LNCaP clone FGC (cell line): ENCODE results near the gene PAX9.
"Not testable (repeated sequence)": the region's sequence is repeated elsewhere in the genome, so short reads cannot be mapped to it uniquely, and the experiment has no call there.

Source experiments
- DNase-seq: peaks from one replicate; pipeline ENCODE4 v3.0.0-alpha.2; 2011; ENCODE audit warnings: low read depth
- H3K4me3 ChIP-seq: 2 replicates; pipeline ENCODE4 v1.5.1; 2011; ENCODE audit warnings: mild to moderate bottlenecking, low read depth, low read length, control low read depth
- TF ChIP-seq, protein P1 (sequence below): IDR thresholded peaks from 2 replicates; pipeline ENCODE4 v1.5.1; 2012; ENCODE audit warnings: mild to moderate bottlenecking; ENCODE audit not compliant: control insufficient read depth, insufficient read depth; ENCODE audit errors: extremely low read depth

Gene PAX9

DNA sequence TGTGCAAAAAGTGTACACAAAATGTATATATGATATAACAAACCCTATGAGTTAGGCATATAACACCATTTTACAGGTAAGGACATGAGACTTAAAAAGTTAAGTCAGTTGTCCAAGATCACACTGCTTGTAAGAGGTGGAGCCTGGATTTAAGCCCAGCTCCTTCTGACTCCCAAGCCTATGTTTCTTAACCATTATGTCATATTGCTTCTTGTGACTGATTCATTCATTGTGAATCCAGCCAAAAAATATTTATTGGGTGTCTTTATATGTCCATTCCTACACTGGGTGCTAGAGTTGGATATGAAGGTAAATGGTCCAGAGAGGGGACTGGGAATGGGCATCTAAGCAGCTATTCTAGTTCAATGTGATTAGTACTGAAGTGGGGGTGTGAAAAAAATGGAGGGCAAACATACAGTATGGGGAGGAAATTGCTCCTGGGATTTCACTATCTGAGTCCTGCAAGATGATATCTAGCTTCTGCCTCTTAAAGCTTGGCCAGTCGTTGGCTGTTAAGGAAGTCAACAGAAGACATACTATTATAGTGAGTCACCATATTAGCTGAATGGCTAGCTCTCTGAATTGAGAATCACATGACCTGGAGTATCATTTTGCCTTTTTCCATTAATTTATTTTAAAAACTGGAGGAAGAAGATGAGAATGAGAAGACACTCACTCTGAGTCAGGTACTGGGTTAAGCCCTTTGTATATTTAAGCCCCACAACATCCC is 28.8 kb downstream of the PAX9 start:
- TF ChIP-seq, protein P1, sequence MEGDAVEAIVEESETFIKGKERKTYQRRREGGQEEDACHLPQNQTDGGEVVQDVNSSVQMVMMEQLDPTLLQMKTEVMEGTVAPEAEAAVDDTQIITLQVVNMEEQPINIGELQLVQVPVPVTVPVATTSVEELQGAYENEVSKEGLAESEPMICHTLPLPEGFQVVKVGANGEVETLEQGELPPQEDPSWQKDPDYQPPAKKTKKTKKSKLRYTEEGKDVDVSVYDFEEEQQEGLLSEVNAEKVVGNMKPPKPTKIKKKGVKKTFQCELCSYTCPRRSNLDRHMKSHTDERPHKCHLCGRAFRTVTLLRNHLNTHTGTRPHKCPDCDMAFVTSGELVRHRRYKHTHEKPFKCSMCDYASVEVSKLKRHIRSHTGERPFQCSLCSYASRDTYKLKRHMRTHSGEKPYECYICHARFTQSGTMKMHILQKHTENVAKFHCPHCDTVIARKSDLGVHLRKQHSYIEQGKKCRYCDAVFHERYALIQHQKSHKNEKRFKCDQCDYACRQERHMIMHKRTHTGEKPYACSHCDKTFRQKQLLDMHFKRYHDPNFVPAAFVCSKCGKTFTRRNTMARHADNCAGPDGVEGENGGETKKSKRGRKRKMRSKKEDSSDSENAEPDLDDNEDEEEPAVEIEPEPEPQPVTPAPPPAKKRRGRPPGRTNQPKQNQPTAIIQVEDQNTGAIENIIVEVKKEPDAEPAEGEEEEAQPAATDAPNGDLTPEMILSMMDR: no peak
- H3K4me3 ChIP-seq: no peak overlapping the region
- DNase-seq: peak; percentile 54

DNA sequence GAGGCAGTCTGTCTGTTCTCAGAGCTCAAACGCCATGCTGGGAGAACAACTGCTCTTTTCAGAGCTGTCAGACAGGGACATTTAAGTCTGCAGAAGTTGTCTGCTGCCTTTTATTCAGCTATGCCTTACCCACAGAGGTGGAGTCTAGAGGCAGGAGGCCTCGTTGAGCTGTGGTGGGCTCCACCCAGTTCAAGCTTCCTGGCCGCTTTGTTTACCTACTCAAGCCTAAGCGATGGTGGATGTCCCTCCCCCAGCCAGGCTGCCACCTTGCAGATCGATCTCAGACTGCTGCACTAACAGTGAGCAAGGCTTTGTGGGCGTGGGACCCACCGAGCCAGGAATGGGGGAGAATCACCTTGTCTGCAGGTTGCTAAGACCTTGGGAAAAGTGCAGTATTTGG is 37.8 kb downstream of the PAX9 start:
- not testable (repeated sequence) for DNase-seq, H3K4me3 ChIP-seq

DNA sequence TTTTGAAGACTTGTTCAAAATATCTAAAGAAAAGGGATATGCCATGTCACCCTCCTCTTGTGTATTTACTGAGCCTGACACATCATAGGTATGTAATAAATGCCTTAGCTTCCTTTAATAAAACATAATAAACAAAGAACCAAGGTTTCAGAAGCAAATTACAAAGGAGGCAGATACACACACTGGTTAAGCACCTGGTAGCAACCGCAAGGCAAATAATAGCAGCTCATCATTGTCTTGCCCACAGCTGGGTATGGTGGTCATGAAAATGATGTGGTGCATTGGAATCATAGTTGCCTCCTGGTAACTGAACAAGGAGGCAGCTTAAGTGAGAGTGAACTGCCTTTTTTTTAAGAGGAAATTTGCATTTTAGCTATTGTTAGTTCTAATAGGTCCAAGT is 39.0 kb downstream of the PAX9 start:
- no peak for DNase-seq
- H3K4me3 ChIP-seq: no peak overlapping the region
- TF ChIP-seq, protein P1: no peak

DNA sequence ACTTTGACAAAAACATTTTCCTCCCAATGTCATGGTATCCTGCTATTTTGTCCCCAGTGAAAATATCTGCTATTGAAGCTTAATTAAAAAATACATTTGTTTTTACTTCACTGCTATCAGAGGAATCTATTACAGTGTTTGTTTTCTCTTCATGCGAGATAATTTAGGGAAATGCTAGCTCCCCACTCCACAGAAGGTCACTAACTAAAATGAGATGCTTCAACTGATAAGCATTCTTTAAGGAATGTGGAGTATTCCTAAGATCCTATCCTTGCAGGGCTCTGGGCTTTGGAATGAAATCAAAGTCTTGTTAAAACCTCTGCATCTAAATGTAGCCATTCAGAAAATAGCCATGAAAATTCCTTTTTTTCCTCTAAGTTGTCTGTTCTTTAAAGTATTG is 39.5 kb downstream of the PAX9 start:
- DNase-seq: no peak
- TF ChIP-seq, protein P1: no peak
- no peak overlapping the region for H3K4me3 ChIP-seq

DNA sequence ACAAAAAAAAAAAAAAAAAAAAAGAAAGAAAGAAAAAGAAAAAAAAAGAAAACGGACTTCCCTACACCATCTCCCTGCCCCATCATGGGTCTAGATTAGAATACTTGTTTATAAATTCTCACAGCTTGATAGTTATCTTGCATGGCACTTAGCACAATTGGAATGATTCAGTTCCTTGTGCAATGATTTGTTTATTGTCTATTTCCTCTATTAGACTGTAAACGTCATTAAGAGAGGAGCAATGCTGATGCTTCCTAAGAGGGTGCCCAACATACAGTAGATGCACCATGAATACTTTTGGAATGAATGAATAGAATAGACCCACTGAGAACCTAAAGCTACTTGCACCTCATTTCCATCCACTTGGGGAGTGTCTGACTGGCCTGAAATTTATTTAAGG is 40.8 kb downstream of the PAX9 start:
- TF ChIP-seq, protein P1: no peak
- no peak for DNase-seq
- no peak overlapping the region for H3K4me3 ChIP-seq

DNA sequence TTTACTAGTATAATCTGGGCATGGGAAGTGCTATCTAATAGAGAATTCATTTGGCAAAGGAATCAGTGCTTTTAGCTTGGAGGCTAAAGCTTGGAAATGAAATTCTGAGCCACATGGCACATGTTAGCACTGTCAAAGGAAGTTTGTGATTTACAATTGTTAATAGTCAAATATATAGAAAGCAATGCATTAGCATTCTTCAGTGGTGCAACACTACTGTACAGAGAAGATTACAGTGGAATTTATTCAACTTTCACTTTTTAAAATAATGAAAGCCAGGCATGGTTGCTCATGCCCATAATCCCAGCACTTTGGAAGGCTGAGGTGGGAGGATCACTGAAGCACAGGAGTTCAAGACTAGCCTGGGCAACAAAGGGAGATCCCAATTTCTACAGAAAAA is 45.9 kb downstream of the PAX9 start:
- no peak overlapping the region for H3K4me3 ChIP-seq
- TF ChIP-seq, protein P1: no peak
- DNase-seq: no peak

DNA sequence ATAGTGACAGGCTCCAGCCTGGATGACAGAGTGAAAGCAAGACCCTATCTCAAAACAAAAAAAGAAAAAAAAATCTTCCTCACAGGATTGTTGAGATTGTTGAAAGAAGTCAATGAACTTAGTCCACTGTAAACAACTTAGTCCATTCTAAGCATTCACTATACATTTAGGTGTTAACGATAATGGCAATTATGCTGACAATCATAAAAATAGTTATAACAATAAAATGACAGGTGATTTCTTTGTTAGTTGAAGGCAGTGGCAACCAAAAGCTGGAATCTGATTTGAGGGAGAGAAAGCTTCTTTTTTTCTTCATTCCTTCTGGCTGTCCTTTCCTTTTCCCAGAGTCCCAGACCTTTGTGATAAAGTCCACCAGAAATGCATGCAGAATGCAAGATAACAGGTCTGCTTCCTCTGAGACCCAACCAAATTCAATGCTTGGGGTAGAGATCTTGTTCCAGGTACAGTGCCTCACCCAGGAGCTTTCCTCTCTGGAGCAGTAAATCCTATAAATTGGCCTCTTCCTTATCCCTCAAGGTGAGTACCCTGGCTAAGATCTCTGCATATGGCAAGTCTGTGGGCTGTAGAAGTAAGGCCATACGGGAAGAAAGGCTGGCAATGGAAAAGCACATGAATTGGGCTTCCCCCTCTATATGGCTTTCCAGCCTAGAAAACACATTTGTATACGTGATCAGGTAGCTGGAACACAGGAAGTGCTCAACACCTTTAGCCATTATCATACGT is 52.5 kb downstream of the PAX9 start:
- H3K4me3 ChIP-seq: no peak overlapping the region
- TF ChIP-seq, protein P1: no peak
- DNase-seq: no peak
